K562 (cell line): Measurements from ENCODE around the gene VPS50. TPM values are rescaled to one million over a fixed set of nuclear protein-coding genes. Genes with fewer than 3 reads are reported as not detected.
A peak's percentile ranks its signal among the peaks of the same experiment; 100 is the strongest.
"Not testable (repeated sequence)": the region's sequence is repeated elsewhere in the genome, so short reads cannot be mapped to it uniquely, and the experiment has no call there.

Experiments used
- ATAC-seq: fragments of 200-7000 bp; cut with Tn5 transposase; 3 replicates; pipeline ENCODE4 v1.9.1; 2020; ENCODE audit warnings: moderate library complexity
- BruUV-seq: library from RNA; stranded (reverse); fragments of 400-500 nt; replicated peaks from 2 replicates; lab custom pipeline; 2021; lab: Mats Ljungman, UMichigan
- CTCF ChIA-PET: fragments of 300-600 bp; formaldehyde crosslinking; extraction: SDS; loops from one replicate; lab custom pipeline; 2021; ENCODE audit warnings: low intra/inter-chr PET ratio; lab: Yijun Ruan, JAX
- POLR2A ChIA-PET: fragments of 300-600, 350-650 bp; sonication (Branson Sonifier 250); formaldehyde crosslinking; extraction: SDS; loops from one replicate; lab custom pipeline; 2021; ENCODE audit warnings: antibody characterized with exemption, inconsistent platforms; lab: Yijun Ruan, JAX
- DNase-seq, 4 experiments: peaks; one replicate each; pipeline versions ENCODE4 v3.0.0 to v3.0.0-alpha.2; 2011 to 2018; ENCODE audit warnings: low spot score in 3 of 4, mixed read lengths in 3 of 4; ENCODE audit errors: extremely low read depth in 1 of 4
- FAIRE-seq: peaks from 2 replicates; lab custom pipeline; 2011; peaks lifted over from hg19 to GRCh38; lab: Jason Lieb, UNC
- H2AFZ ChIP-seq: 2 replicates; pipeline ENCODE4 v1.6.0; 2011; ENCODE audit warnings: low read depth, low read length, control low read depth, inconsistent platforms
- H3K27ac ChIP-seq: fragments of 200-600 bp; 3 replicates; pipeline ENCODE4 v1.8.0; 2011; ENCODE audit warnings: low read depth, mild to moderate bottlenecking, control low read depth, inconsistent platforms, low read length, moderate library complexity, mixed read lengths; ENCODE audit errors: extremely low read depth
- H3K27me3 ChIP-seq, 2 experiments: fragments of 300-600 bp in 1 of 2; 2 replicates in 1 of 2; 3 replicates in 1 of 2; pipeline versions ENCODE4 v1.6.0 to v1.8.0; 2011; ENCODE audit warnings: inconsistent platforms in 2 of 2, low read length in 2 of 2, mild to moderate bottlenecking in 1 of 2, mixed read lengths in 1 of 2, moderate library complexity in 1 of 2; ENCODE audit not compliant: control insufficient read depth in 2 of 2, insufficient read depth in 2 of 2
- H3K36me3 ChIP-seq: fragments of 300-600 bp; 3 replicates; pipeline ENCODE4 v1.8.0; 2011; ENCODE audit warnings: mild to moderate bottlenecking, low read length, inconsistent platforms; ENCODE audit not compliant: control insufficient read depth, insufficient read depth
- H3K4me1 ChIP-seq, 2 experiments: fragments of 200-600 bp in 1 of 2; replicated peaks in 1 of 2; 2 replicates in 1 of 2; 3 replicates in 1 of 2; pipeline versions ENCODE4 v1.5.1 to v1.8.0; 2011; ENCODE audit warnings: inconsistent platforms in 2 of 2, low read length in 2 of 2, mild to moderate bottlenecking in 1 of 2, mixed read lengths in 1 of 2, moderate library complexity in 1 of 2; ENCODE audit not compliant: control insufficient read depth in 2 of 2, insufficient read depth in 2 of 2
- H3K4me2 ChIP-seq: 2 replicates; pipeline ENCODE4 v1.6.1; 2011; ENCODE audit warnings: low read length, control low read depth, inconsistent platforms, mixed read lengths; ENCODE audit not compliant: insufficient read depth
- H3K4me3 ChIP-seq: fragments of 200-600 bp; sonication (generic), shearing (Covaris generic); 2 replicates; pipeline ENCODE4 v1.5.1; 2016; ENCODE audit warnings: control low read depth, inconsistent platforms
- H3K79me2 ChIP-seq: fragments of 200-600 bp; 3 replicates; pipeline ENCODE4 v1.8.0; 2011; ENCODE audit warnings: low read length, inconsistent platforms; ENCODE audit not compliant: control insufficient read depth, insufficient read depth
- H3K9ac ChIP-seq, 2 experiments: 2 replicates each; pipeline versions ENCODE4 v1.6.0 to v1.6.1; 2011; ENCODE audit warnings: low read depth in 2 of 2, low read length in 2 of 2, control low read depth in 1 of 2, inconsistent platforms in 1 of 2, mild to moderate bottlenecking in 1 of 2, mixed read lengths in 1 of 2; ENCODE audit not compliant: insufficient read depth in 1 of 2
- H3K9me1 ChIP-seq: one replicate; pipeline ENCODE4 v1.6.0; 2011; ENCODE audit warnings: inconsistent platforms, mild to moderate bottlenecking, low read length, moderate library complexity; ENCODE audit not compliant: control insufficient read depth, insufficient read depth
- H3K9me3 ChIP-seq: replicated peaks from 2 replicates; pipeline ENCODE4 v1.5.1; 2011; ENCODE audit warnings: low read depth, low read length, inconsistent platforms; ENCODE audit not compliant: control insufficient read depth, insufficient read depth
- H4K20me1 ChIP-seq: replicated peaks from 2 replicates; pipeline ENCODE4 v1.6.1; 2011; ENCODE audit warnings: low read length, inconsistent platforms, mixed read lengths; ENCODE audit not compliant: control insufficient read depth, insufficient read depth
- ATF7 ChIP-seq: fragments of 450-650 bp; IDR thresholded peaks from 2 replicates; pipeline ENCODE4 v1.7.1; 2014; ENCODE audit warnings: mild to moderate bottlenecking, moderate library complexity
- CXXC5 ChIP-seq: fragments of 250-450 bp; sonication (Bioruptor Pico); IDR thresholded peaks from 2 replicates; pipeline ENCODE4 v1.8.0; 2022; ENCODE audit warnings: inconsistent platforms, mild to moderate bottlenecking, moderate library complexity
- POLR3A ChIP-seq: IDR thresholded peaks from 2 replicates; pipeline ENCODE4 v1.6.1; 2011; ENCODE audit warnings: borderline replicate concordance, mild to moderate bottlenecking, moderate library complexity; ENCODE audit not compliant: insufficient read length, insufficient read depth; ENCODE audit errors: extremely low read depth
- ZBTB40 ChIP-seq, 2 experiments: fragments of 450-650 bp in 1 of 2; sonication (generic) in 1 of 2; formaldehyde crosslinking in 1 of 2; IDR thresholded peaks; 2 replicates each; pipeline versions ENCODE4 v1.7.1 to v1.9.0; 2016 to 2022; ENCODE audit warnings: inconsistent platforms in 1 of 2, mild to moderate bottlenecking in 1 of 2, missing genetic modification reagents in 1 of 2
- WGBS: fragments of 100-300 bp; shearing (Covaris generic); methylation state at CpG from one replicate; pipeline ENCODE4 v1.1.6; 2016; ENCODE audit warnings: low coverage, mixed read lengths; ENCODE audit not compliant: insufficient coverage; ENCODE audit errors: missing lambda C conversion rate; 5-methylcytosine and 5-hydroxymethylcytosine counted together
- in situ Hi-C: fragments of 300-500 bp; cut with MboI; formaldehyde crosslinking; loops from 4 replicates; pipeline ENCODE4 v1.15.0; 2018; ENCODE audit warnings: inconsistent platforms, mixed read lengths
- intact Hi-C: fragments of 100-400 bp; cut with micrococcal nuclease; formaldehyde crosslinking; loops from 2 replicates; pipeline ENCODE4 v1.14.2; 2022
- polyA plus RNA-seq, 8 experiments: library from polyadenylated mRNA; depleted of rRNA in 4 of 8; stranded (reverse) in 5 of 8; unstranded in 3 of 8; fragments of >200 nt; fragmentation: Nextera tagmentation in 2 of 8; fragmentation: Illumina TruSeq in 1 of 8; extraction: Ambion mirVana in 2 of 8; extraction: Trizol in 1 of 8; gene quantifications; 2 replicates each; pipeline versions ENCODE4 v1.2.1 to v1.2.3, GENCODE V29; 2011 to 2014; ENCODE audit warnings: inconsistent platforms in 1 of 8, missing spikeins in 1 of 8
- total RNA-seq, 7 experiments: library from RNA; depleted of rRNA in 6 of 7; stranded (reverse); fragments of >200 nt in 6 of 7; fragmentation: Illumina TruSeq in 2 of 7; extraction: Trizol in 2 of 7; gene quantifications; 2 replicates each; pipeline versions ENCODE4 v1.2.1 to v1.2.3, GENCODE V29; 2011 to 2021; ENCODE audit warnings: low replicate concordance in 1 of 7

Gene VPS50
- total and polyA plus RNA-seq, 9 of the 15 experiments (the other 6 are each of a cell fraction or from before 2014, with no cell fraction given) = 10.5 to 29.4 (median 15.8) TPM

- H3K4me2 ChIP-seq = no peak overlapping the region
- H3K79me2 ChIP-seq = no peaks in the 10 kb centered on the region
- DNase-seq (no peak), ATAC-seq (no peak), FAIRE-seq (no peak)
- H3K9me1 ChIP-seq = no peaks in the 10 kb centered on the region
- no peak overlapping the region for H3K27ac ChIP-seq
- H3K9ac ChIP-seq = no peak overlapping the region
- TF ChIP-seq ZBTB40 (IDR thresholded peaks at IDR 0.05) = peak; percentile 86
- TF ChIP-seq ZBTB40 (CRISPR knock-in tag; IDR thresholded peaks at IDR 0.05) = peak; percentile 79
- no peak for TF ChIP-seq ATF7
- no peak for TF ChIP-seq POLR3A
- TF ChIP-seq CXXC5 = no peak
- WGBS = 52% methylated on average over 4 of the region's 4 CpGs
- POLR2A ChIA-PET = no interaction called here
- in situ Hi-C loops = no loop called here
- H3K36me3 ChIP-seq = no peaks in the 10 kb centered on the region; the same call in 2 of the 3 replicates
- H4K20me1 ChIP-seq = no peaks in the 10 kb centered on the region
- CTCF ChIA-PET = no interaction called here
- BruUV-seq = no TSS peak
- intact Hi-C loops = no loop called here
- no peaks in the 10 kb centered on the region for H3K9me3 ChIP-seq
- H3K27me3 ChIP-seq = no peaks in the 10 kb centered on the region
- no peaks in the 10 kb centered on the region for H3K4me1 ChIP-seq
- no peak overlapping the region for H3K4me3 ChIP-seq
- no peak overlapping the region for H2AFZ ChIP-seq
Measured at GRCh38 chr7:93320887-93321286, 88.7 kb downstream of the VPS50 start.

- H3K9ac ChIP-seq, FAIRE-seq, CTCF ChIA-PET, H3K9me1 ChIP-seq, H3K9me3 ChIP-seq, in situ Hi-C loops, H2AFZ ChIP-seq, H3K79me2 ChIP-seq, H3K4me2 ChIP-seq, H3K27me3 ChIP-seq, ATAC-seq, BruUV-seq, H4K20me1 ChIP-seq, intact Hi-C loops, DNase-seq, H3K4me3 ChIP-seq, POLR2A ChIA-PET, H3K36me3 ChIP-seq, H3K4me1 ChIP-seq, H3K27ac ChIP-seq: not testable (repeated sequence)
- 100% methylated on average over 1 of the region's 2 CpGs for WGBS
Measured at GRCh38 chr7:93326291-93326690, 94.1 kb downstream of the VPS50 start.
